Measurements from ENCODE around the gene DRAXIN.

GRCh38 chr1:11753555-11754208 is 62.2 kb downstream of the DRAXIN start:
- TF ChIP-seq SP1 (IDR thresholded peaks at IDR 0.05) (no peak), SUZ12 (IDR thresholded peaks at IDR 0.05) (no peak), FOXM1 (IDR thresholded peaks at IDR 0.05; ENCODE audit: borderline replicate concordance) (no peak), ZNF384 (IDR thresholded peaks at IDR 0.05) (no peak), HDGF (IDR thresholded peaks at IDR 0.05; ENCODE audit: borderline replicate concordance) (no peak), TARDBP (IDR thresholded peaks at IDR 0.05) (no peak)
